ENCODE measurements around the gene CARNS1.

CARNS1 gene

GRCh38 chr11:67384851-67385366 lies 30.6 kb upstream of the CARNS1 start:
- DNase-seq (ENCODE audit: extremely low read depth, low read depth) = no peak
- no peak overlapping the region for H3K4me3 ChIP-seq (replicated peaks; ENCODE audit: low read depth, low read length)
- TF ChIP-seq CTCF (IDR thresholded peaks at IDR 0.05; ENCODE audit: low read depth, low read length, missing control alignments) = no peak

- DNase-seq (ENCODE audit: extremely low read depth, low read depth) = no peak
- TF ChIP-seq CTCF (IDR thresholded peaks at IDR 0.05; ENCODE audit: low read depth, low read length, missing control alignments) = no peak
- H3K4me3 ChIP-seq (replicated peaks; ENCODE audit: low read depth, low read length) = no peak overlapping the region
These were observed 28.4 kb upstream of the CARNS1 start for GRCh38 chr11:67387069-67387468.

- no peak for DNase-seq (ENCODE audit: extremely low read depth, low read depth)
- no peak for TF ChIP-seq CTCF (IDR thresholded peaks at IDR 0.05; ENCODE audit: low read depth, low read length, missing control alignments)
- no peak overlapping the region for H3K4me3 ChIP-seq (replicated peaks; ENCODE audit: low read depth, low read length)
These were observed 28.0 kb upstream of the CARNS1 start for GRCh38 chr11:67387518-67387917.

GRCh38 chr11:67389477-67389876 lies 26.0 kb upstream of the CARNS1 start:
- H3K4me3 ChIP-seq (replicated peaks; ENCODE audit: low read depth, low read length) = no peak overlapping the region
- no peak for DNase-seq (ENCODE audit: extremely low read depth, low read depth)
- TF ChIP-seq CTCF (IDR thresholded peaks at IDR 0.05; ENCODE audit: low read depth, low read length, missing control alignments) = peak; percentile 68

- TF ChIP-seq CTCF (IDR thresholded peaks at IDR 0.05; ENCODE audit: low read depth, low read length, missing control alignments) = no peak
- peak overlapping the region; percentile 88 for H3K4me3 ChIP-seq (replicated peaks; ENCODE audit: low read depth, low read length)
- no peak for DNase-seq (ENCODE audit: extremely low read depth, low read depth)
These were observed 24.6 kb upstream of the CARNS1 start for GRCh38 chr11:67390947-67391303.

- H3K4me3 ChIP-seq (replicated peaks; ENCODE audit: low read depth, low read length) = peak within 1 kb of the TSS; percentile 88
- peak; percentile 65 for DNase-seq (ENCODE audit: extremely low read depth, low read depth)
- TF ChIP-seq CTCF (IDR thresholded peaks at IDR 0.05; ENCODE audit: low read depth, low read length, missing control alignments) = no peak
These were observed 23.9 kb upstream of the CARNS1 start, which contains the start of gene RAD9A for GRCh38 chr11:67391304-67392182. Gene RAD9A (plus strand): TSS chr11:67391986. CDS start chr11:67392045, 59 bp downstream.

Measured in HFF-Myc (cell line).